ENCODE results near the gene AASS. TPM values are rescaled to one million over a fixed set of nuclear protein-coding genes. Genes with fewer than 3 reads are reported as not detected.
A peak's percentile ranks its signal among the peaks of the same experiment; 100 is the strongest.

AASS gene
- polyA plus RNA-seq, 4 donors, result 43.3 to 58.2 (median 50.9) TPM

DNA sequence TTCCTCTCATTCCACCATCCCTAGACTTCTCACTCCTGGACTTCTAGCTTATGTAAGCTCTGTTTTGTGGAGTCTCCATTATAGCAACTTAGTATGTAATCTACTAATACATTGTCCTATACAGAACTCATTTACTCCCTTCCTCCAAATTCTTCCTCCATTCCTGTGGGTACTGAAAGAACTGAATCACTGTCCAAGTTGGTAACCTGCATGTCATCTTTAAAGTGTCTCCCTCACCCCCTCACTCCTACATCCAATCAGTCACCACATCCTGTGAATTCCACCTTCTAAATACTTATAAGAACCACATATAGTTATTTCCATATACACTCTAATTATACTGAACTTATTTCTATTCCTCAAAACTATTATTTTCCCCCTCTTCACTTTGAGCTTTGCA is 20.3 kb downstream of the AASS start:
- no peak for DNase-seq (ENCODE audit: low read depth in 4 of 4, low spot score in 3 of 4)

DNA sequence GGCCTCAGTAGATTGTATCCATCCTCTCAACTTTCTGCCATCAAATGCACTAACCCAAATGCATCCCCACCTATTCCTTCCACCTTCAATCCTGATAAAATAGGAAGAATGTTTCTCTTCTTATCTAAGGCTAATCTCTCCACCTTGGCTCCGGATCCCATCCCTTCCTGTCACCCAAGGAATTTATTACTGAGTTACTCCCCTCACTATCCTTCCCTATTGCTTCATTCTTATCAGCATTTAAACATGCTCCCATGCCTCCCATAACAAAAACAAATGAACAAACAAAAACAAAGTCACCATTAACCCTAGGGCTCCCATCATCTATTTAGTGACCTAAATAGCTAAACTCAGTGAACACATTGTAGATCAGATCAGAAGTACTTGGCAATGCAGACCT is 25.3 kb downstream of the AASS start:
- no peak for DNase-seq (ENCODE audit: low read depth in 4 of 4, low spot score in 3 of 4)

DNA sequence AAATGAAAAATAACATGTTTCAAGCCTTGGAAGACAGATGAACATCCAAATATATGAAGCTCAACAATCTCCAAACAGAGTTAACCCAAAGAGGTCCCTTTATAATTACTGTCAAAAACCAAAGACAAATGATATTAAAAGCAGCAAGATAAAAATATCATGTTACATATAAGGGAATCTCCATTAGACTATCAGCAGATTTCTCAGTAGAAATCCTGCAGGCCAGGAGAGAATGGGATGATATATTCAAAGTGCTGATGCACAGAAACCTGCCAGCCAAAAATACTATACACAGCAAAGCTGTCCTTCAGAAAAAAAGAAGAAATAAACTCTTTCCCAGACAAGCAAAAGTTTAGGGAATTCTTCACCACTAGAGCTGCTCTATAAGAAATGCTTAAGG is 41.0 kb downstream of the AASS start:
- DNase-seq (ENCODE audit: low read depth in 4 of 4, low spot score in 3 of 4), result no peak

DNA sequence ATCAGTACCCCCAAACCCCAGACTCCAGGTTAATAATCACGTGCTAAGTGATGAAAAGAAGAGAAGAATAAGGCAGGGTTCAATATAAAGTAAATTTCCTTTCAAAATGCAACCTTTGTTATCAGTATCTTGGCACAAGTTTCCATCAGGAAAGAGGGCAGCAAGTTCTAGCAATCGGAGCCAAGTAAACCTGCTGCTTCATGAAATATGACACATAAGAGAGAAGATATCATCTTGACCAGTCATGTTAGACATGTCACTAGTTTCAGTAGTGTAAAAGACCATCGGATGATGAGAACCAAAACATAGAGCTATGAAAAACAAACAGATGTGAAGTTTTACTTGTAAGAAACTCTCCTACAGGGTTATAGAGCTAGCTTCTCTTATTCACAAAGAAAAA is 44.0 kb downstream of the AASS start:
- DNase-seq (ENCODE audit: low read depth in 4 of 4, low spot score in 3 of 4), result no peak

DNA sequence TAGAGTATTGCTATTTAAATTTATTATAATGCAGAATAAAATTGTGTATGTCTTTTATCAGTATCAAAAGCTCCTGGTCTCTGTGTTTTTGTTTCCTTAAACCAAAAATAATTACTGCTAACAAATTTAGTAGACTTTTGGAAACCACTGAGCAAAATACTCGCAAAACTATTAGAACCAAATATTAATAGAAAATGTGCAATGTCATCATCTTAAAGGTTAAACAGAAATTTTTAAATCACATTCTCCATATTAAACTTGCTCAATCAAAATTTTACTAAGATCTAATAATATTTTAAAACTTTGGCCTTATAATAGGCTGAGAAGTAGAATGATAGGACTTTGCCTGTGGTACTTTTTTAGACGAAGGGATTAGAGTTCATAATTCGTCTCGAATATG is 48.4 kb downstream of the AASS start:
- DNase-seq (ENCODE audit: low read depth in 4 of 4, low spot score in 3 of 4), result no peak

DNA sequence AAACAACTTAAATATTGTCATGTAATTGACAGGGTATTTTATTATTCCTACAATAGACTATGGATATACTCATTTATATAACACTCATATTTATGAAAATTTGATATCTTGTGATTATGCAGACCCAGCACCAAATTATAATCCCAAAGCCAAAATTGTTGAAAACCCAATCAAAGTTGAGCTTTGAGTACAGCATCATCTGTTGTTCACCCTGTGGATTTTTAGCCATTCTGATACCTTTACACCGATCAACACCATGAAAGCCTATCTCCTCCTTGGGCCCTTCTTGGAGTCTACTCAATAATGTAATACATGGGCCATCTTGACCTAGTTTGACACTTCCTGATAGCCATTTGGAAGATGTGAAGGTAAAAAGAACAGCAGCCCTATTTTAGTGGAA is 49.5 kb downstream of the AASS start:
- DNase-seq (ENCODE audit: low read depth in 4 of 4, low spot score in 3 of 4), result no peak

DNA sequence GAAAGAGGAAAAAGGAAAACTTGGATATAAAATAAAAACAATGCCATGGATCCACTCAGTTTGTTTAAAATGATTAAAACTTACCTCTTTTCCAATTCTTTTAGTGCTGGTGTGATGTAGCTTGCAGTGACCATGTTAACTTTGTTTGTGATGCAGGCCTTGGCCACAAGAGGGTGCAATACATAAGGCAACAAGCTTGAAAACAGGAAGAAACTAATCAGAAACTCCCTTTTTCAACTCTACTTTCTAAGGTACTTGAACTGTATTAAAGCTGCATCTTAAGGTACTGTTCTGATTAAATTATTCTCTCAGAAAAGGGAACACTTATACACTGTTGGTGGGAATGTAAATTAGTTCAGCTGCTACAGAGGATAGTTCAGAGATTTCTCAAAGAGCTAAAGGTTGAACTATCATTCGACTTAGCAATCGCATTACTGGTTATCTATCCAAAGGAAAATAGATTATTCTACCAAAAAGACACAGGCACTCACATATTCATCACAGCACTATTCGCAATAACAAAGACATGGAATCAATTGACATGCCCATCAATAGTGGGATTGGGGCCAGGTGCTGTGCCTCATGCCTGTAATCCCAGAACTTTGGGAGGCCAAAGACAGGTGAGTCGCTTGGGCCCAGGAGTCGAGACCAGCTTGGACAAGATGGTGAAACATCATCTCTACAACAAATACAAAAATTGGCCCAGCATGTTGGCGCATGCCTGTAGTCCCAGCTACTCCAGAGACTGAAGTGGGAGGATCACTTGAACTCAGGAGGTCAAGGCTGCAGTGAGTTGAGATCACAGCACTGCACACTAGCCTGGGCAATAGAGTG is 50.9 kb downstream of the AASS start:
- peak; percentile 29 to 50 (median 46) for DNase-seq (ENCODE audit: low read depth in 4 of 4, low spot score in 3 of 4)

DNA sequence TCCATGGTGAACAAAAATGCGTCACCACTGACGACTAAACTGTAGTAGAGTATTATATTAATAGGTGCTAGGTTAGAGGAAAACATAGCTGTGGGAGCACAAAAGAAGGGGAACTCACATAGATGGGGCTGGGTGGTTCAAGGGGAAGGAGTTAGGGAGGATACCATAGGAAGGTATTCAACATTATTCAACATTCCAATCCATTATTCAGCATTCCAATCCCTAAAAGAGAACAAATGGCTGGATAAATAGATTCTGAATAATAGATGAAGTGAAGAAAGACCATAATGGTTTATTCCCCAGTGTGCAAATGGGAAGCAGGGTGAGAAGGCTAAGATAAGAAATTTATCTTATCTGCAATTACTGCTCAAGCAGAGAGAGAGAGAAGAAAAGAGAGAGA is 61.4 kb downstream of the AASS start:
- DNase-seq (ENCODE audit: low read depth in 4 of 4, low spot score in 3 of 4), result no peak

DNA sequence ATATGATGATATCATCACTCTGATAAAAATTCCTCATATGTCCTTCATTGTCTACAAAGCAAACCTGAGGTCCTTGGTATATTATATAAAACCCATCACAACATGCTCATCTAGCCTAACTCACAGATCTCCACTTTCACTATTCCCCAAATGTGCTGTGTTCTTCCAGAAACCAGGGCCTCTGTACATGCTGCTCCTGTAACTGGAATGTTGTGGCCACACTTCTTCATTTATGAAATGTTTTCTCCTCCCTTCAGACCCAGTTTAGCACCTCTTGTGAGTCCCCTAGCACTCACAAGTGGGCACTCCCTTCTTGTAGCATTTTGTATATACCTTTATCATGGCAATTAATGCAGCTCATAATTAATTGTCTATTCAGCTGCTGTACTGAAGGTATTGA is 61.9 kb downstream of the AASS start:
- no peak for DNase-seq (ENCODE audit: low read depth in 4 of 4, low spot score in 3 of 4)

DNA sequence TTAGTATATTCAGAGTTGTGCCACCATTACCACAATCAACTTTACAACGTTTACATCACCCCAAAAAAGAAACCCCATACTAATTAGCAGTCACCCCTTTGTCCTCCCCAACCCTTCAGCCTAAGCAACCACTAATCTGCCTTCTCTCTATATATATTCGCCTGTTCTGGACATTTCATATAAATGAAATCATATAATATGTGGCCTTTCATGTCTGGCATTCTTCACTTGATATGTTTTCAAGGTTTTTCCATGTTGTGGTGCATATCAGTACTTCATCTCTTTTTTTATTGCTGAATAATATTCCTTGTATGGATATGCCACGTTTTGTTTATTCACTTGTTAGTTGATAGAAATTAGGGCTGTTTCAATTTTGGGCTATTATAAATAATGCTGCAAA is 70.4 kb downstream of the AASS start:
- no peak for DNase-seq (ENCODE audit: low read depth in 4 of 4, low spot score in 3 of 4)

DNA sequence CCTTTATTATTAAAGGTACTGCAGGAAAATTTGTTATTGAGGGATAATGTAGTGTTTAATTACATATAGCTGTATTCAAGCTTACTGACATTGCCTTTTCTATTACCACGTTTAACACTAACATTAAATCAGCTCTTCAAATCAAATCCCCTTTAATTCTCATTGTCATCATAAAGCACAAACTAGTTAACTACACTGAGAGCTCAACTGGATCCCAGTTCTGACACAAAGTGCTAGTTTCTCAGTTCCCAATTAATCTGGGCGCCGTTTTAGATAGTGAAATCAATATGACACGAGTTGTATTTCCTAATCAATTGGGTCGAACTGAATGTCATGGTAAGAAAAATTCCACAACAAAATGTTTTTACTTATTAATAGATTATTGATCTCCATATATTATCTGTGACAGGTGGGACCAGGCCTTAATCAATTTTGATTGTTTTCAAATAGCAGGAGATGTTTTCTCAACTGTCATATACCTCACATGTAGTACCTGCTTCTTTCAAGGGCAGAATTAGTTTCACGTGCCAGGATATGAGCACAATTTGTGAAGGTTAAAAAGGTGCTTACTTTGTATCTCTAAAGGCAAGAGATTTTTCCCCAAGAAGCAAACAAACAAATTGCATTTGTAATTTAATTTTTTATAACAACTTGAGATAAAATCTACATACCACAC is 71.0 kb downstream of the AASS start:
- no peak for DNase-seq (ENCODE audit: low read depth in 4 of 4, low spot score in 3 of 4)

DNA sequence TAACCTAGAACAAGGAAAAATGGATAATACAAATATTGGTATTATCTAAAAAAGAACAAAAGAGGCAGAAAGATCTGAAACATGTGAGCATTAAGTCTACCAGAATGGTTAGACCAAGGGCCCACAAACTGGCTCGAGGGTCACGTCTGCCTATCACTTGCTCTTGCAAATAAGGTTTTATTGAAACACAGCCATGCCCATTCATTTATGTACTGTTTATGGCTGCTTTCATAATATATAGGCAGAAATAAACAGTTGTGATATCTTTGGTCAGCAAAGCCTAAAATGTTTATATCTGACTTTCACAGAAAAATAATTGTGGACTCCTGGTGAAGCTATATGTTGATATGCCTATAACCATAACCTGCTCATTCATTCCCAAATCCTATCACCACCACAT is 71.8 kb downstream of the AASS start:
- DNase-seq (ENCODE audit: low read depth in 4 of 4, low spot score in 3 of 4), result no peak

DNA sequence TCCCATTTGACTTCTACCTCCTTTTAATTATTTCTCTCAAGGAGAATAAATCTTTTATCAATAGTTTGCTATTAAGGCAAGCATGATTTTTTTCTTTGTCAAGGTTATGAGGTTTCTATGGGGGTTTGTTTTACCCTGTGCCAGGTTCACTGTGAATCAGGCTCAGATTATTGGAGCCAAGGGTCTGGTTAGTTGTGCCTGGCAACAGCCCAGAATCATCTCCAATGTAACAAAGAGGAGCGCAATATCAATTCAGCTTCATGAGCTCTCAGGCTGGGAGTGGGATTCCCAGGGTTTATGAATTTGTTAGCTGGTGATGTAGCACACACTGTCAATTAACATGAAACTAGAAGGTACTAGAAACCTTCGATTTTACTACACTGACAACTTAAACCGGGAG is 73.2 kb downstream of the AASS start:
- no peak for DNase-seq (ENCODE audit: low read depth in 4 of 4, low spot score in 3 of 4)

DNA sequence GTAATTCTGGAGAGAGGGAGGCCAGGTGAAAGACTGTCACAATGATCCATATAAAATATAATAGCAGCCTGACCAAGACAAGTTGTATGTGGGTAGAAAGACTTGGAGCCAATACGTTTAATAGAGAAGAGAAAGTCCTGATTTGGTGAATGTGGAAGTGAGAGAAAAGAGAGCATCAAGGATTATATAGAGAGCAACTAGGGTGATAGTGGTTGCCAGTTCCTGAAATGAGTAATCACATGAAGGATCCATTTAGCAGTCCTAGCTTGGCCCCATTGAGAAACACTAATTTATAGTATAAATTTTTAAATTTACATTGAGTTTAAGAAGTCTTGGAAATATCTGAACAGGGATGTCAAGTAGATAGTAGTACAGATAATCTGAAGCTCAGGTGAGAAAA is 74.0 kb downstream of the AASS start:
- no peak for DNase-seq (ENCODE audit: low read depth in 4 of 4, low spot score in 3 of 4)

DNA sequence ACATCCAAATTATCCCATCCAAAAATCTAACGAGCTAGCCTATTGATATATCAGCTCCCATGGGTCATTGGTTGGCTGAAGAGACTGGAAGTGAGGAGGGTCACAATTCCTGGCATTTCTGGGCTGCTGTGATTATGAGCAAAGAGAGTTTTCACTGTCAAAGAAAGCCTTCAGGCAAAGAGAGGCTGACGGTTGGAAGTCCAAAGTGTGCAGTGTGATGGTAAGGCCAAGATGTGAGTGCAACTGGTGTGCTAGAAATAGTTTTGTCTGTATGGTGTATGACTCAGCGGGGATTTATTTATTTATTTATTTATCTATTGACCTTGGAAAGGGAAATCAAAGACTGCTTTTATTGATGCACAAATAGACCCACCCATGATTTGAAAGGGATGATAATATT is 75.0 kb downstream of the AASS start:
- no peak for DNase-seq (ENCODE audit: low read depth in 4 of 4, low spot score in 3 of 4)

DNA sequence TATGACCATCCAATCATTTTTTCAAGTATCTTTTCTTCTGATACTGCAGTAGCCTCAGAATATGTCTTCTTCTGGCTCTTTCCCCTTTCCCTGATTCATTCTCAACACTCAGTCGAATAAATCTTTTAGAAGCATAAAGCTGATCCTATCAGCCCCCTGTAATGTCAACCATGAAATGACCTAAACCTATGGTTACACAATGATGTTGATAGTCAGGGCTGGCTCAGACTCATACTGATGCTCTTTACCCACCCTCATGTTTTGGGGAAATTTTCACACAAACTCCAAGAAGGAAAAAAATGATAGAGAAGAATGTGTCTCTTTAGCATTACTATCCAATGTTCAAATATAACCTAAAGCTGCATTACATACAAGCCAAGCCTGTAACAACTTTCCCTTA is 76.0 kb downstream of the AASS start:
- no peak for DNase-seq (ENCODE audit: low read depth in 4 of 4, low spot score in 3 of 4)

DNA sequence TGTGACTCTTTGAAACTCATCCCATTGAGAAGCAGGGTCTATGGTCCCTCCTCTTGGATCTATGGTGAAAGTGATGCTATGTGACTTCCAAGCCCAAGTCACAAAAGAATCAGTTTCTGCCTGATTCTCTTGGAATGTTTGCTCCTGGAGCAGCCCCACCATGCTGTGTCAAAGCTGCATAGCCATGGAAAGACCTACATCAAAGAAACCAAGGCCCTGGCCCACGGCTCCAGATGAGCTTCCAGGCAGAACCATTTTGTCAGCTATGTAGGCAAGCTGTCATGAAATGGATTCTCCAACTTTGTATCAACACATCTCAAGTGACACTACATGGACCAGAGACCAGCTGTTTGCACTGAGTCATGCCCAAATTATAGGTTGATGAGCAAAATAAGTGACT is 77.0 kb downstream of the AASS start:
- DNase-seq (ENCODE audit: low read depth in 4 of 4, low spot score in 3 of 4), result no peak

DNA sequence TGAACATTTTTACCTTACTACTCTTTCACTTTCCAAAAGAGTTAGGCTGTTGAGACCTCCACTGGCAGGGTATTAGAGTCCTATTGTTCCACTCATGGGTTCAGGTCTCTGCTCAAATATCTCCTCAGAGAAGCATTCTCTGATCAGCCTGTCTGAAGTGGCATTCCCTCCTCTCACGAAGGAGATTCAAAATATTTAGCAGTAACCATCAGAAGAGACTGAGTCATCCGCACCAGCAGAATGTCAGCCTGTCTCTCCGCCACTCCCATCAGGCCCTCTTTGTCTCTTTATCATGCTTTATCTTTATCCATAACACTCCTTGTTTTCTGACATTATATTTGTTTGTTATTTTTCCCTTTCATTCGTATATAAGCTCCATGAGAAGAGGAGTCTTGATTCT is 79.1 kb downstream of the AASS start:
- no peak for DNase-seq (ENCODE audit: low read depth in 4 of 4, low spot score in 3 of 4)

DNA sequence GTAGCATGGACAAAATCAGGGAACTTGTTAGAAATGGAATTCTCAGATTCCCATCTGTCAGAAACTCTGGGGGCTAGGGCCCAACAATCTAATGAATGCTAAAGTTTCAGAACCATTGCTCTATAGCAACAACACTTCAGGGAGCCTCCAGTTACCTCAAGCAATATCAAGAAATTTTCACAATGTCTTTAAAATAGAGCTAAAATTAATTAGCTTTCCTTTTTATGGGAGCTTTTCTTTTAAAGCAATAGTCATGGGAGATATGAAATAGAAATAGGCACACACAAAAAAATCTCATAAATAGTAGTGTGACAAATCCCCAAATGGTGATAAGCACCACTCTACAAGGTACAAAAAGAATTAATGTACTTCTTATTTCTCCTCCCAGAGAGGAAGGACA is 80.9 kb downstream of the AASS start:
- DNase-seq (ENCODE audit: low read depth in 4 of 4, low spot score in 3 of 4), result no peak

DNA sequence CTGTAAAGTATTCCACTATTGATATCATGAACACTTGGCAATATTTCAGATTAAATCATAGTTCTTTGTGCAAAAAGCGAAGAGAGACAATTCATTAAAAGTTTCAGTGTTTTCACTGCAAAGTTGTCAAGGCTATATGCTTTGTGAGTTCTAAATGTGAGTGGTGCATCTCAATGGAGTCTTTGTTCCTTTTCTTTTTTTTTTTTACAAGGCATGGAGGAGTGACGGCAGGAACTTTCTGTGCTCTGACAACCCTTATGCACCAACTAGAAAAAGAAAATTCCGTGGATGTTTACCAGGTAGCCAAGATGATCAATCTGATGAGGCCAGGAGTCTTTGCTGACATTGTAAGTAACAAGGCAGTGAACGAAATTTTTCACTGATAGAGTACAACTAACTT is 84.5 kb downstream of the AASS start:
- no peak for DNase-seq (ENCODE audit: low read depth in 4 of 4, low spot score in 3 of 4)

DNA sequence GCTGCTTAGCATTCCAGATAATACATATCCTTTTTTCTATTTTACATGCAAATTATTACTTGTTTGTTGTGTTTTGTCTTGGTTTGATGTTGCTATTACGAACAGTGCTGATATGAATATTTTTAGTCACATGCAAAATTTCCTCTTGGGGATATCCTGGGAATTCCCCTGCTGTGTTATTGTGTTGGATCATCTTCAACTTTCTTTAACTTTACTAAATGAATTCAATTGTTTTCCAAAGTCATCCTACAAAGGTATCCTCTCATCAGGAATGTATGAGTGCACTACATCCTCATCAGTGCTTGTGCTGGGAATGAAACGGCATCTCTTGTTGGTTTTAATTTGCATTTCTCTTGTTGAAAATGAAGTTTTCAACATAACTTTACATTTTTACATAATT is 87.1 kb downstream of the AASS start:
- no peak for DNase-seq (ENCODE audit: low read depth in 4 of 4, low spot score in 3 of 4)

DNA sequence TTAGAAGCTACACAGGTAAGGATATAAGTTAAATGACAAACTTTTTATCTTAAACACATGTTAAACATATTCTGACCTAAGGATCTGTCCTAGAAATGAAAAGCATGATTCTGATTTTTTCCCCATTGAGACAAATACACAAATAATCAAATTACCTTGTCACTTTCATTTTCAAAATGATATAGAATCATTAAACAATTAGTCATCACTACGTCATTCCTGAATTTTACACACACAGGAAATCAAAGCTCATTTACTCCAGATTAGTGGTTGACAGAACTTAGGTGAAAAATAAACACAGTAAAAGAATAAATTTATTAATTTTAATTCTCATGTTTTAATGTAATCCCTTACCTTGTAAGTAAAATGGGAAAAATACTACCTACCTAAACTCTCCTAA is 89.0 kb downstream of the AASS start:
- no peak for DNase-seq (ENCODE audit: low read depth in 4 of 4, low spot score in 3 of 4)

DNA sequence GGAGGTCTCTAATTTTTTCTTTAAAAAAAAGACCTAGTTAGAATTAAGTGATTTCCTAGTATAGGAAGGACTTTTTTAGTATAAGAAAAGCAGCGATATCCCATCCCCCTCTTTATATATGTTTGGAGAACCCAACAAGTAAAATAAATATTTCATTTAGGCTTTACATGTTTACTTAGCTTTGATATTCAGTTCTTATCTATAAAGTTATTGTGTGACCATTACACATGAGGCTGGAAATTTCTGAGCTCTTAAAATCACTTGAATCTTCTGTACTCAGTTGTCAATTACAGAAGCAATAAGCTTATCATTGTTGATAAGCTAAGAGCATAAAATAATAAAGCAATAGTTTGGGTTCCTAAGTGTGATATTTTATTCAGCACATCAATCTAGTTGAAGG is 89.7 kb downstream of the AASS start:
- DNase-seq (ENCODE audit: low read depth in 4 of 4, low spot score in 3 of 4), result no peak

All from left renal pelvis (tissue), 4 donors.